ENCODE data around the gene NWD2. TPM values are rescaled to one million over a fixed set of nuclear protein-coding genes. Genes with fewer than 3 reads are reported as not detected.

The NWD2 gene
- total RNA-seq, 1 experiment from 2014 or later = not detected

DNA sequence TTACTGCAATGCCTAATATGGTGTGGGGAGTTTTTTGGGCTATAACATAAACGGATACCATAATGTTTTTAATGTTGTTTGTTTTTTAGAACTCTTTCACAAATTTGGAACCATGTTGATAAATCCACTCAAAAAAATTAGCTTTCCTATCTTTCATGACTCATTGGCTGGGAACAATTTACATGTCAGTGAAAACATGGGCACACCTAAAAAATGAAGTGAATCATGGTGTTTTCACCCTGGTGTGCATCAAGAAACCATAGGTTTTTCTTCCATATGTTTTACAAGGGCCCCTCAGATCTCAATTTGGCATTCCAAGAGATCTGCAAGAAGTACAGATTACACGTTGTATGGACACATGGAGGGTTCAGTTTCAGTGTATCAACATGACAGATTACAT, 207.1 kb downstream of the NWD2 start:
- H3K9me3 ChIP-seq (ENCODE audit: control insufficient read depth in 1 of 2, insufficient read depth in 1 of 2, low read depth in 1 of 2, low read length in 2 of 2) = no peaks in the 10 kb centered on the region
- no TSS peak for BruUV-seq (replicated peaks)
- no peaks in the 10 kb centered on the region for H3K9me2 ChIP-seq (ENCODE audit: insufficient read depth)
- H3K27ac ChIP-seq (ENCODE audit: low read depth, low read length) = no peak overlapping the region
- ChIA-PET CTCF (interaction anchor here (1.1 kb wide), 1 partner anchor 115 kb away, joined by 3 read pairs; no protein-coding TSS in a partner anchor), POLR2A (no interaction called here), RAD21 (ENCODE audit: low non-redundant PET in 1 of 2, low total read pairs in 2 of 2, uncharacterized antibody in 2 of 2, unreplicated experiment in 2 of 2) (no interaction called here)
- ATAC-seq (no peak), DNase-seq (ENCODE audit: low read depth, low spot score) (no peak)
- no peaks in the 10 kb centered on the region for H4K20me1 ChIP-seq (ENCODE audit: insufficient read depth)
- no peaks in the 10 kb centered on the region for H3K27me3 ChIP-seq (ENCODE audit: insufficient read depth, low read length)
- H3K4me2 ChIP-seq (ENCODE audit: low read length) = no peak overlapping the region
- intact Hi-C loops (cut with micrococcal nuclease) = loop anchor here (2.0 to 5.0 kb wide), 2 partner anchors 351 to 586 kb away; no protein-coding TSS in a partner anchor
- H3K9ac ChIP-seq (ENCODE audit: low read length) = no peak overlapping the region
- no peaks in the 10 kb centered on the region for H3K4me1 ChIP-seq (ENCODE audit: control insufficient read depth in 1 of 2, insufficient read depth in 2 of 2, low read length in 2 of 2)
- no peaks in the 10 kb centered on the region for H3K79me2 ChIP-seq (ENCODE audit: insufficient read depth, low read length)
- H2AFZ ChIP-seq (ENCODE audit: low read depth, low read length, poor library complexity, severe bottlenecking) = no peak overlapping the region
- H3K36me3 ChIP-seq (ENCODE audit: control insufficient read depth in 1 of 2, insufficient read depth in 2 of 2, low read length in 2 of 2) = no peaks in the 10 kb centered on the region
- no peak overlapping the region for H3K4me3 ChIP-seq (replicated peaks in 1 of 2; ENCODE audit: low read depth in 1 of 2, low read length in 2 of 2)
- TF ChIP-seq SRF (IDR thresholded peaks at IDR 0.05; ENCODE audit: low read depth) = no peak
- no peak for TF ChIP-seq EGR1 (IDR thresholded peaks at IDR 0.05; ENCODE audit: low read depth)
- no peak for TF ChIP-seq ELF1 (IDR thresholded peaks at IDR 0.05; ENCODE audit: borderline replicate concordance, low read depth)
- TF ChIP-seq, protein P1, sequence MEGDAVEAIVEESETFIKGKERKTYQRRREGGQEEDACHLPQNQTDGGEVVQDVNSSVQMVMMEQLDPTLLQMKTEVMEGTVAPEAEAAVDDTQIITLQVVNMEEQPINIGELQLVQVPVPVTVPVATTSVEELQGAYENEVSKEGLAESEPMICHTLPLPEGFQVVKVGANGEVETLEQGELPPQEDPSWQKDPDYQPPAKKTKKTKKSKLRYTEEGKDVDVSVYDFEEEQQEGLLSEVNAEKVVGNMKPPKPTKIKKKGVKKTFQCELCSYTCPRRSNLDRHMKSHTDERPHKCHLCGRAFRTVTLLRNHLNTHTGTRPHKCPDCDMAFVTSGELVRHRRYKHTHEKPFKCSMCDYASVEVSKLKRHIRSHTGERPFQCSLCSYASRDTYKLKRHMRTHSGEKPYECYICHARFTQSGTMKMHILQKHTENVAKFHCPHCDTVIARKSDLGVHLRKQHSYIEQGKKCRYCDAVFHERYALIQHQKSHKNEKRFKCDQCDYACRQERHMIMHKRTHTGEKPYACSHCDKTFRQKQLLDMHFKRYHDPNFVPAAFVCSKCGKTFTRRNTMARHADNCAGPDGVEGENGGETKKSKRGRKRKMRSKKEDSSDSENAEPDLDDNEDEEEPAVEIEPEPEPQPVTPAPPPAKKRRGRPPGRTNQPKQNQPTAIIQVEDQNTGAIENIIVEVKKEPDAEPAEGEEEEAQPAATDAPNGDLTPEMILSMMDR (IDR thresholded peaks at IDR 0.05 in 2 of 3, conservative IDR thresholded peaks at IDR 0.05 in 1 of 3; ENCODE audit: borderline replicate concordance in 1 of 3, insufficient read depth in 1 of 3, low read depth in 2 of 3, low read length in 2 of 3) = no peak
- no peak for TF ChIP-seq JUND (IDR thresholded peaks at IDR 0.05)
- TF ChIP-seq CBX3 (IDR thresholded peaks at IDR 0.05; ENCODE audit: low read depth) = no peak
- no peak for TF ChIP-seq ZFX (IDR thresholded peaks at IDR 0.05)
- TF ChIP-seq ATF3 (IDR thresholded peaks at IDR 0.05) = no peak

DNA sequence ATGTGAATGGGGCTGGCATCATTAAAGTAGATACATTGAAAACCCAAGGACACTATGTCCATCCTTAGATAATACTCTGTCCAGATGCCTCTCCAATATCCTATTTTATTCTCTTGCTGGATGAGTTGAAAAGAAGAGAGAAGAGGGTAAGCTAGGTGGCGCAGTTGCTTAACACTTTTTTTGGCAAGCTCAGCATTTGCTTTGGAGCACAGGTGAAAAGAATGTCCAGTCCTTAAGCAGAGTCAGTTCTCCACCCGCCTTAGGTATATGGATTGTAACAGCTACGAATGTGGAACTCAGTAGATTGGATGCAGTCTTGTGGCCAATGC, 208.4 kb downstream of the NWD2 start:
- Histone ChIP-seq H3K4me2 (ENCODE audit: low read length) (no peak overlapping the region), H3K9me3 (ENCODE audit: control insufficient read depth in 1 of 2, insufficient read depth in 1 of 2, low read depth in 1 of 2, low read length in 2 of 2) (no peaks in the 10 kb centered on the region), H3K9ac (ENCODE audit: low read length) (no peak overlapping the region), H4K20me1 (ENCODE audit: insufficient read depth) (no peaks in the 10 kb centered on the region), H3K9me2 (ENCODE audit: insufficient read depth) (no peaks in the 10 kb centered on the region), H3K36me3 (ENCODE audit: control insufficient read depth in 1 of 2, insufficient read depth in 2 of 2, low read length in 2 of 2) (no peaks in the 10 kb centered on the region), H3K79me2 (ENCODE audit: insufficient read depth, low read length) (no peaks in the 10 kb centered on the region), H3K27me3 (ENCODE audit: insufficient read depth, low read length) (no peaks in the 10 kb centered on the region), H3K4me1 (ENCODE audit: control insufficient read depth in 1 of 2, insufficient read depth in 2 of 2, low read length in 2 of 2) (no peaks in the 10 kb centered on the region), H3K4me3 (replicated peaks in 1 of 2; ENCODE audit: low read depth in 1 of 2, low read length in 2 of 2) (no peak overlapping the region), H3K27ac (ENCODE audit: low read depth, low read length) (no peak overlapping the region), H2AFZ (ENCODE audit: low read depth, low read length, poor library complexity, severe bottlenecking) (no peak overlapping the region)
- RAD21 ChIA-PET (ENCODE audit: low non-redundant PET in 1 of 2, low total read pairs in 2 of 2, uncharacterized antibody in 2 of 2, unreplicated experiment in 2 of 2) = interaction anchor here in 1 of 2 experiments (1.0 kb wide), 1 partner anchor 114 kb away, joined by 5 read pairs; no protein-coding TSS in a partner anchor
- TF ChIP-seq CBX3 (IDR thresholded peaks at IDR 0.05; ENCODE audit: low read depth) = peak; percentile 29; the same call in 1 of the 2 replicates
- peak; percentile 82 for TF ChIP-seq RAD21 (IDR thresholded peaks at IDR 0.05; ENCODE audit: low read depth)
- TF ChIP-seq, protein P1 (IDR thresholded peaks at IDR 0.05 in 2 of 3, conservative IDR thresholded peaks at IDR 0.05 in 1 of 3; ENCODE audit: borderline replicate concordance in 1 of 3, insufficient read depth in 1 of 3, low read depth in 2 of 3, low read length in 2 of 3) = peak; percentile 57 to 80 (median 73)
- TF ChIP-seq ZBTB33 (IDR thresholded peaks at IDR 0.05; ENCODE audit: extremely low read depth, insufficient replicate concordance, low read length) = no peak
- TF ChIP-seq, protein P2, sequence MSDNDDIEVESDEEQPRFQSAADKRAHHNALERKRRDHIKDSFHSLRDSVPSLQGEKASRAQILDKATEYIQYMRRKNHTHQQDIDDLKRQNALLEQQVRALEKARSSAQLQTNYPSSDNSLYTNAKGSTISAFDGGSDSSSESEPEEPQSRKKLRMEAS (IDR thresholded peaks at IDR 0.05) = no peak
- TF ChIP-seq POLR2AphosphoS5 (IDR thresholded peaks at IDR 0.05; ENCODE audit: low read depth, low read length) = no peak
- DNase-seq (ENCODE audit: low read depth, low spot score) (peak; percentile 58), ATAC-seq (peak; percentile 93)
- POLR2A ChIA-PET = no interaction called here
- intact Hi-C loops (cut with micrococcal nuclease) = loop anchor here (1.0 to 5.0 kb wide), 3 partner anchors 113 to 584 kb away; no protein-coding TSS in a partner anchor
- CTCF ChIA-PET = interaction anchor here (0.9 to 1.8 kb wide), 12 partner anchors 8 to 582 kb away, joined by 3 to 15 read pairs (median 4); no protein-coding TSS in a partner anchor
- BruUV-seq (replicated peaks) = no TSS peak

Measured in HCT116 (cell line).